GM13977 (cell line): ENCODE measurements around the gene SHB.

Source experiments
- DNase-seq: peaks from one replicate; pipeline ENCODE4 v3.0.0; 2012; ENCODE audit warnings: low spot score
- CTCF ChIP-seq: IDR thresholded peaks from 2 replicates; pipeline ENCODE4 v1.5.1; 2012; ENCODE audit warnings: mild to moderate bottlenecking, control low read depth; ENCODE audit not compliant: insufficient read depth; ENCODE audit errors: extremely low read depth, missing control alignments
- in situ Hi-C: fragments of 300-500 bp; cut with MboI; formaldehyde crosslinking; loops from one replicate; pipeline ENCODE4 v1.12.0; 2022; ENCODE audit warnings: low sequenced_read_pairs, low pct_unique_long_range_greater_than_20kb, mixed read lengths, inconsistent platforms; ENCODE audit not compliant: unreplicated experiment

Gene SHB

GRCh38 chr9:37925786-37926736, 143.0 kb downstream of the SHB start:
- no peak for DNase-seq
- TF ChIP-seq CTCF: no peak
- in situ Hi-C loops: loop anchor here (10.0 kb wide), 1 partner anchor 239 kb away; no protein-coding TSS in a partner anchor

- in situ Hi-C loops: loop anchor here (10.0 kb wide), 1 partner anchor 240 kb away; no protein-coding TSS in a partner anchor
- no peak for TF ChIP-seq CTCF
- DNase-seq: no peak
Measured at GRCh38 chr9:37925006-37925405, 144.0 kb downstream of the SHB start.

GRCh38 chr9:37924538-37924937, 144.5 kb downstream of the SHB start:
- TF ChIP-seq CTCF: no peak
- in situ Hi-C loops: loop anchor here (10.0 kb wide), 1 partner anchor 240 kb away; no protein-coding TSS in a partner anchor
- DNase-seq: no peak

- in situ Hi-C loops: loop anchor here (10.0 kb wide), 1 partner anchor 241 kb away; no protein-coding TSS in a partner anchor
- DNase-seq: no peak
- TF ChIP-seq CTCF: no peak
Measured at GRCh38 chr9:37923796-37924427, 145.1 kb downstream of the SHB start.

GRCh38 chr9:37923118-37923795, 145.8 kb downstream of the SHB start:
- in situ Hi-C loops: loop anchor here (10.0 kb wide), 1 partner anchor 242 kb away; no protein-coding TSS in a partner anchor
- no peak for TF ChIP-seq CTCF
- no peak for DNase-seq

- in situ Hi-C loops: loop anchor here (10.0 kb wide), 1 partner anchor 242 kb away; no protein-coding TSS in a partner anchor
- no peak for TF ChIP-seq CTCF
- DNase-seq: no peak
Measured at GRCh38 chr9:37922363-37923117, 146.5 kb downstream of the SHB start.
